ENCODE results near the gene TRA2A.

DNA sequence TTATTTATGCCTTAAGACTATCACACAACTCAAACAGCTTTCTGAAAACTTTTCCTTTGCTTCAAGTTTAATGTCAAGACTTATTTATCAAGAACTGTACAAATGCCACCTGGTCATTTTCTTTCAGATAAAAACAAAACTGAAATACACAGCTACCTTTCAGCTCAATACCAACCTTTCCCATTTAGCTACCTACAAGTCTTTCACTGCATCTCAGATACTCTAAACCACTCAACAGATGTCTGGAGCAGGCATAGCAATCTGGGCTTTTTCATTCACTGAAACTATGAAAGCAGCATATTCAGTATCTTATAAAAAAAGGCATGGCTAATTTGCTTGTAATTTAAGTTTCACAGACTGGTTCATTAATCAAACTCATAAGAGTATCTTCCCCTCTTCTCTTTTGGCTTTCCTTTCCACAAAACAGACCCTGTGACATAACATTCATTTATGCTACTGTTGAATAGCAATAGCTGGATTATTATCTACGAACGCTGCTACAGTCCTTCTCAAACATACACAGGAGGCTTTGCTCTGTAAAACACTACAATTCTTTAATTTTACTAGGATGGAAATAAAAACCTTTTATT is 8.2 kb downstream of the TRA2A start:
- TF ChIP-seq, protein P1, sequence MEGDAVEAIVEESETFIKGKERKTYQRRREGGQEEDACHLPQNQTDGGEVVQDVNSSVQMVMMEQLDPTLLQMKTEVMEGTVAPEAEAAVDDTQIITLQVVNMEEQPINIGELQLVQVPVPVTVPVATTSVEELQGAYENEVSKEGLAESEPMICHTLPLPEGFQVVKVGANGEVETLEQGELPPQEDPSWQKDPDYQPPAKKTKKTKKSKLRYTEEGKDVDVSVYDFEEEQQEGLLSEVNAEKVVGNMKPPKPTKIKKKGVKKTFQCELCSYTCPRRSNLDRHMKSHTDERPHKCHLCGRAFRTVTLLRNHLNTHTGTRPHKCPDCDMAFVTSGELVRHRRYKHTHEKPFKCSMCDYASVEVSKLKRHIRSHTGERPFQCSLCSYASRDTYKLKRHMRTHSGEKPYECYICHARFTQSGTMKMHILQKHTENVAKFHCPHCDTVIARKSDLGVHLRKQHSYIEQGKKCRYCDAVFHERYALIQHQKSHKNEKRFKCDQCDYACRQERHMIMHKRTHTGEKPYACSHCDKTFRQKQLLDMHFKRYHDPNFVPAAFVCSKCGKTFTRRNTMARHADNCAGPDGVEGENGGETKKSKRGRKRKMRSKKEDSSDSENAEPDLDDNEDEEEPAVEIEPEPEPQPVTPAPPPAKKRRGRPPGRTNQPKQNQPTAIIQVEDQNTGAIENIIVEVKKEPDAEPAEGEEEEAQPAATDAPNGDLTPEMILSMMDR (conservative IDR thresholded peaks at IDR 0.05; ENCODE audit: low read length): no peak
- TF ChIP-seq EZH2phosphoT487 (IDR thresholded peaks at IDR 0.05; ENCODE audit: borderline replicate concordance): no peak
